MV-4-11 (cell line): ENCODE results near the gene SLC25A45.
"Not testable (repeated sequence)": the region's sequence is repeated elsewhere in the genome, so short reads cannot be mapped to it uniquely, and the experiment has no call there.

Source experiments
- DNase-seq: peaks from one replicate; lab custom pipeline; 2025; lab: John Stamatoyannopoulos, UW

SLC25A45 gene

GRCh38 chr11:65357856-65358356 lies 24.5 kb downstream of the SLC25A45 start:
- DNase-seq, result no peak

GRCh38 chr11:65356394-65356972 lies 26.0 kb downstream of the SLC25A45 start:
- DNase-seq, result no peak

DNA sequence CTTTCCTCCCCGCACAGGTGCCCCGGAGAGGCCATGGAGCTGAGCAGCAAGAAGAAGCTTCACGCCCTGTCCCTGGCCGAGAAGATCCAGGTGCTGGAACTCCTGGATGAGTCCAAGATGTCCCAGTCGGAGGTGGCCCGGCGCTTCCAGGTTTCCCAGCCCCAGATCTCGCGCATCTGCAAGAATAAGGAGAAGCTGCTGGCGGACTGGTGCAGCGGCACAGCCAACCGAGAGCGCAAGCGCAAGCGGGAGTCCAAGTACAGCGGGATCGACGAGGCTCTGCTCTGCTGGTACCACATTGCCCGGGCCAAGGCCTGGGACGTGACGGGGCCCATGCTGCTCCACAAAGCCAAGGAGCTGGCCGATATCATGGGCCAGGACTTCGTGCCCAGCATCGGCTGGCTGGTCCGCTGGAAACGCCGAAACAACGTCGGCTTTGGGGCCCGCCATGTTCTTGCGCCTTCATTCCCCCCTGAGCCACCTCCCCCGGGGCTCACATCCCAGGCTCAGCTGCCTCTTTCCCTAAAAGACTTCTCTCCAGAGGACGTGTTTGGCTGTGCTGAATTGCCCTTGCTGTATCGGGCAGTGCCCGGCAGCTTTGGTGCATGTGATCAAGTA lies 26.6 kb downstream of the SLC25A45 start:
- no peak for DNase-seq

DNA sequence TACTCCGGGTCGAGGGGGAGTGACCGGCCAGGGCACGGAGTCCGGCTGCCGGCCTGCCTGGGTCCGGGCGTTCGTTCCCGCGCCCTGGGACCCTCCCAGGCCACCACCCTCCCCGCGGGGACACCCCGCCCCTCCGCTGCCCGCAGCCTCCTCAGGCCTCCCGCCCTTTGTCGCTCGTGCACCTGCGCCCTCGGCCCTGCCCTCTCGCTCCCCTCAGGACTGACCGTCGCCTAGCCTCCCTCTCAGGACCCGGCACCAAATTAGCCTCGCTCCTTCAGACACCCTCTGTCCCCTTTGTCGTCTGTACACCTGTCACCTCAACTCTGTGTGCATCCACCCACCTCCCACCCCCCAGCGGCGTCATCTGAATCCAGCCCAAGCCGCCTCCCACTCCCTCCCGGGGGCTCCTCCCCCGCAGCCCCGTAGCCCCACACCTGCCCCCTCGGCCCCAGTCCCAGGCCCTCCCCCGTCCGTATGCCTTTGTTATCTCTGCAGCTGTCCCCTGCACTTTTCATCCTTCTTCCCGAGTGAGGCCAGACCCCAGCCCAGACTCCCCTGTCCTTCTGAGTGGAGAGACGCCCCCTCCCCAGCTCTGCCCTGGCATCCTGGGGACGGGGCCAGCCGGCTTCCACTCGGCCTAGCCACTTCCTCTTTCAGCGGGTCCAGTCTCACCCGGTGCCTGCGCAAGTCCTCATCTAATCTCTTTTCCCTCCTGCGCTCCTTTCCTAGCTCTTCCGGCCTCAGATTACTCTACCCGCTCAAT lies 27.3 kb downstream of the SLC25A45 start:
- peak; percentile 68 for DNase-seq

DNA sequence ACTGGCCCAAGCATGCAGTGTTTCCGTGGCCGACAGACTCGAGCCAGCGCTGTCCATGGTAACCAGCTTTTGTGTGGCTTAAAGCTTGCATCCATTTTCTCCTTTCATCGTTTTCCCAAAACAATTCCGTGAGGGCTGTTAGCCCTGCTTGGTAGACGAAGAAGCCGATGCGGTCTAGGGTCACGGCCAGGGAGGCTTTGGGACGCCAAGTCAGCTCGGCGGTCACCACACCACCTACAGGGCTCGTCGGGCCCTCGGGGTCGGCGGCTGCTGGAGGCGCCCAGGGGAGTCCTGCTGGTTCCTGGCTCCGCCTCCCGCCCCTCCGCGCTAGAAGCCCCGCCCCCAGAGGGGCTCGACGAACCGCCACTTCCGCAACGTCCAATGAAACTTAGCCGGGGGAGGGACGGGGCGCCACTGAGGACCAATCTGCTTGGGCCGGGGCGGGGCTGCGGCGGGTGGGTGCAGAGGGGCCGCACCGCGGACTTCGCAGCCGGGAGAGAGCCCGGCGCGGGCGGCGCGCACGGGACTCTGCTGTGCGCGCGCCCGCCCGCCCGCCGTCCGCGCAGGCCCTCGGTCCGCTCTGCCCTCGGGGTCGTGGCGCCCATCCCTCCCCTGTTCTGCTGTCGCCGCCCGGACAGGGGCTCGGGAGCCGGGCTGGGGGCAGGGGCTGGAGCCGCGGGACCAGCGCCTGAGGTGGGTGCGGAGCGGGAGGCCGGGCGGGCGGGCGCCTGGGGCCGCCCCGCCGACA lies 28.0 kb downstream of the SLC25A45 start, which contains the start of gene TIGD3:
TSS of gene TIGD3 (plus strand) at position 487 of the 748 bp plus-strand sequence. CDS start 1,058 bp downstream, outside the sequence.
- peak; percentile 88 for DNase-seq

- DNase-seq, result no peak
Observed at GRCh38 chr11:65353900-65354264, 28.6 kb downstream of the SLC25A45 start.

GRCh38 chr11:65353376-65353775 lies 29.1 kb downstream of the SLC25A45 start:
- no peak for DNase-seq

- DNase-seq, result peak; percentile 67
Observed at GRCh38 chr11:65352783-65353182, 29.7 kb downstream of the SLC25A45 start.

- no peak for DNase-seq
Observed at GRCh38 chr11:65351511-65351910, 30.9 kb downstream of the SLC25A45 start.

DNA sequence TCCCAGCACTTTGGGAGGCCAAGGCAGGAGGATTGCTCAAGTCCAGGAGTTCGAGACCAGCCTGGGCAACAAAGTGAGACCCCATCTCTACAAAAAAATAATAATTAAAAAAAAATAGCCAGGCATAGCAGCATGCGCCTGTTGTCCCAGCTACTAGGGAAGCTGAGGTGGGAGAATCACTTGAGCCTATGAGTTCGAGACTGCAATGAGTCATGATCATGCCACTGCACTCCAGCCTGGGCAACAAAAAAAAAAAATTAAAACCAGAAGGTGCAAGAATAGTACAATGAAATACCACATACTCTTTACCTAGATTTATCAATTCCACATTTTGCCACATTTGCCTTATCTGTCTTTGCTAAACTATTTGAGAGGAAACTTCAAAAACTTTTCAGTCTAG lies 40.6 kb downstream of the SLC25A45 start:
- no peak for DNase-seq

DNA sequence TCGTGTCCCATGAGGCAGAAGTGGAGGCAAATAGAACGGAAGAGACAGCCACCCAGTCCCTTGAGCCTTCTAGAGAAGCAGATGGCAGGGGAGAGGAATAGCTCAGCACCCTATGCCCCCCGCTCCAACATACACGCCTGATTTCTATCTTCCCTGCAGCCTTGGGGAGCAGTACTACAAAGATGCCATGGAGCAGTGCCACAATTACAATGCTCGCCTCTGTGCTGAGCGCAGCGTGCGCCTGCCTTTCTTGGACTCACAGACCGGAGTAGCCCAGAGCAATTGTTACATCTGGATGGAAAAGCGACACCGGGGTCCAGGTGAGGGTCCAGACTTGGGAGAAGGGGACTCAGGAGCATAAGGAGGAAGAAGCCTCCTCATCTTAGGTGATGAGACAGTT lies 42.2 kb downstream of the SLC25A45 start:
- no peak for DNase-seq

DNA sequence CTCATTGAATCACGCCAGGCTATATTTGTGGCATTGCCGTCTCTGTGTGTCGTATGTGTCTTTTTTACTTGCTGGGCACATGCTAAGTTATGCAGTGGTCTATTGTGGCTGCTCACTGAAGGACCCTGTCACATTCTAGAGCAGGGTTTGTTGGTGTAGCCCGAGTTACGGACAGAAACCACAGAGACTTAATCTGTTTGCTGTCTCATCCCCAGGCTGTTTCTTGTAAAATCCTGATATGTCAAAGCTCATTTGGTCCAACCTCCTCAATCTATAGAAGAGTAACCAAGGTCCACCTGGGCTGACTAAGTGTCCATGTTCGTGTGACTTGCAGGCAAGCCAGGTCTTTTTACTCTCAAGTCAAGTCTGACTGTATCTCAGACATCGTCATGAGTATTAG lies 43.8 kb downstream of the SLC25A45 start:
- no peak for DNase-seq

- no peak for DNase-seq
Observed at GRCh38 chr11:65334696-65335295, 47.6 kb downstream of the SLC25A45 start.

DNA sequence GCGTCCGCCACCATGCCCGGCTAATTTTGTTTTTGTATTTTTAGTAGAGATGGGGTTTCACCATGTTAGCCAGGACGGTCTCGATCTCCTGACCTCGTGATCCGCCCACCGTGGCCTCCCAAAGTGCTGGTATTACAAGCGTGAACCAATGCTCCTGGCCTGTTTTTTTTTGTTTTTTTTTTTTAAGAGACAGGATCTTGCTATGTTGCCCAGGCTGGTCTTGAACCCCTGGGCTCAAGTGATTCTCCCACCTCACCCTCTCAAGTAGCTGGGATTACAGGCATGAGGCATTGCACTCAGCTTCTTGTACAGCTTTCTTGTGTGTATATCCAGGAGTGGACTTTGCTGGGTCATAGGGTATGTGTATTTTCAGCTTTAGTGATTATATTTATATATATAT lies 49.9 kb downstream of the SLC25A45 start:
- not testable (repeated sequence) for DNase-seq

DNA sequence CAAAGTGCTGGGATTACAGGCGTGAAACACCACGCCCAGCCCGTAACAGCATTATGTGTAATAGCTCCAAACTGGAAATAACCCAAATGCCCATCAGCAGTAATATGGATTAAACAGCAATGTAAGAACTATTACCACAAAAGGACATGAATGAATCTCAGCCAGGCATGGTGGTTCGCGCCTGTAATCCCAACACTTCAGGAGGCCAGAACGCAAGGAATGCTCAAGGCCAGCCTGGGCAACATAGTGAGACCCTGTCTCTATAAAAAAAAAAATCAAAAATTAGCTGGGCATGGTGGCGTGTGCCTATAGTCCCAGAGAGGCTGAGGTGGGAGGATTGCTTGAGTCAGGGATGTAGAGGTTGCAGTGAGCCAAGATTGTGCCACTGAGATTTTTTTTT lies 51.9 kb downstream of the SLC25A45 start:
- DNase-seq, result no peak

DNA sequence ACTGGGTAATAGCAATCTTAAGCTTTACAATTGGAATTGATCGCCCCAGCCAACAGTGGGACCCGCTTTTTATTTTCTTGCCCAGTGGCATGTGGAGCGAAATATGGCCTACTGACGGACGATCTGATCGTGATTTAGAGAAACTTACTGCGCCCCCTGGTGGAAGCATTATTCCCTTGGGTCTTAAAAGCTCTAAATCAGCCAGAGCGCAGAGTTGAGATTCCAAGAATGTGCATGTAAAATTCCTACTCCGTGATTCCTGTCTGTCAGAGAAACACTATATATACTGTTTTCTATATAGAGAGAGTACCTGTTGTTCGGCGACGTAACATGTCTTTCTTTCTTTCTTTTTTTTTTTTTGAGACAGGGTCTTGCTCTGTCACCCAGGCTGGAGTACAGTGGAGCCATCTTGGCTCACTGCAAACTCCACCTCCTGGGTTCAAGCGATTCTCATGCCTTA lies 52.5 kb downstream of the SLC25A45 start:
- peak; percentile 83 for DNase-seq

- DNase-seq, result peak; percentile 72
Observed at GRCh38 chr11:65329478-65329877, 53.0 kb downstream of the SLC25A45 start.

- DNase-seq, result no peak
Observed at GRCh38 chr11:65327021-65327420, 55.4 kb downstream of the SLC25A45 start.

GRCh38 chr11:65325435-65325834 lies 57.0 kb downstream of the SLC25A45 start:
- DNase-seq, result no peak
